ENCODE data around the gene BCO1. TPM values are rescaled to one million over a fixed set of nuclear protein-coding genes. Genes with fewer than 3 reads are reported as not detected.

Gene BCO1
- total and polyA plus RNA-seq, 4 donors = 0.22 to 0.71 (median 0.37) TPM

DNA sequence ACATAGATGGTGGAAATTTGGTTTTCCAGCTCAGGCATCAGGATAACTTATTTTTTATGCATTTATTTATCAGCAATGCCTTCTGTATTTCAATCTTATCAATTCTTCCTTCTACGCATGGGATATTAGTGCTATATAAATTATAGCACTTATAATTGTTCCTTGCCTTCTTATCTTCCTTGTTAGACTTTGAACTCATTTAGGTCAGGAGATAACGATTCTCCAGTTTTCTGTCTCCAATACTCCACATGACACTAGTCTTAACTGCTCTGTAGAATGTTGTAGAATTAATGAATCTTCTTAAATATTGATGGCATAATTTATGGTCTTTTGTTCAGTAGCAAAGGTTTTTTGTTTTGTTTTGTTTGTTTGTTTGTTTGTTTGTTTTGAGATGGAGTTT, 10.7 kb upstream of the BCO1 start:
- Histone ChIP-seq H3K4me3 (ENCODE audit: low read depth, low read length) (no peak overlapping the region), H3K27ac (ENCODE audit: low read depth, low read length) (no peak overlapping the region), H3K4me1 (ENCODE audit: control insufficient read depth, insufficient read depth, low read length) (no peaks in the 10 kb centered on the region), H3K27me3 (ENCODE audit: control insufficient read depth, insufficient read depth, low read length) (no peaks in the 10 kb centered on the region), H3K9me3 (ENCODE audit: control insufficient read depth, insufficient read depth, low read length) (no peaks in the 10 kb centered on the region), H3K36me3 (ENCODE audit: control insufficient read depth, insufficient read depth, low read length) (no peaks in the 10 kb centered on the region)
- no CpG with 5 or more reads among the region's 2 CpGs for WGBS (ENCODE audit: insufficient coverage)
- no peak for DNase-seq (ENCODE audit: low read depth in 4 of 6, low spot score in 6 of 6)

DNA sequence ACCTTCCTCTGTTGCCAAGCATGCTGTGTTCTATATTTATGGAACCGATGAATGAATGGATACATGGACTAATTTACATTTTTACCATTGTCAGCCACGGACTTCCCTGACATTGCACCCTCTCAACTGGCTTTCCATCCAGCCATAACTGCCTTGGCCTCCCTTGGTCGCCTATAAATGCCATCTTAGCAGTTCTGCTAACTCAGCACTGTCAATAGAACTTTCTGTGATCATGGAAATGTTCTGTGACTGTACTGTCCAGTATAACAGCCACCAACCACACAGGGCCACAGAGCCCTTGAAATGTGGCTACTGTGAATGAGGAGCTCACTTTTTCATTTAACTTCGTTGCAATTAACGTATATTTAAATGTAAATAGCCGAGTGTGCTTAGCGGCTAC, 8.7 kb upstream of the BCO1 start:
- no peak overlapping the region for H3K27ac ChIP-seq (ENCODE audit: low read depth, low read length)
- H3K4me1 ChIP-seq (ENCODE audit: control insufficient read depth, insufficient read depth, low read length) = no peaks in the 10 kb centered on the region
- no peaks in the 10 kb centered on the region for H3K9me3 ChIP-seq (ENCODE audit: control insufficient read depth, insufficient read depth, low read length)
- 62% methylated on average over 2 of the region's 7 CpGs for WGBS (ENCODE audit: insufficient coverage)
- H3K36me3 ChIP-seq (ENCODE audit: control insufficient read depth, insufficient read depth, low read length) = no peaks in the 10 kb centered on the region
- no peak for DNase-seq (ENCODE audit: low read depth in 4 of 6, low spot score in 6 of 6)
- H3K4me3 ChIP-seq (ENCODE audit: low read depth, low read length) = no peak overlapping the region
- H3K27me3 ChIP-seq (ENCODE audit: control insufficient read depth, insufficient read depth, low read length) = no peaks in the 10 kb centered on the region

DNA sequence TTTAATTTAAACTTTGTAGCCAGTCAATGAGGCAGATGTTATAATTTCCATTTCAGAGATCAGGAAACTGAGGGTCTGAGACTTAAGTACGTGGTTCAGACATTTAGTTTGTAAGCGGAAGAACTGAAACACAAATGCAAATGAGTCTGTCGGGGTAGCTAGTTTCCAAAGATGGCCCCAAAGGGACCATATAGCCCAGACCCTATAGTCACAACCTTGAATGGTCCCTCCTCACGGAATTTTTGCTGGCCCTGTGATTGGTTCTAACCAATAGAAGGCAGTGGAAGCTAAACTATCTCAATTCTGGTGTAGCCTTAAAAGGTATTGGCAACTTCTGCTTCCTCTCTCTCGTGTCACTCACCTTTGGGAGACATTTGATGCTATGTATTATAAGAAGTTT, 7.5 kb upstream of the BCO1 start:
- no peak overlapping the region for H3K27ac ChIP-seq (ENCODE audit: low read depth, low read length)
- WGBS (ENCODE audit: insufficient coverage) = 100% methylated on average over 1 of the region's 5 CpGs

GRCh38 chr16:81232740-81233367, 5.6 kb upstream of the BCO1 start:
- Histone ChIP-seq H3K27ac (ENCODE audit: low read depth, low read length) (no peak overlapping the region), H3K36me3 (ENCODE audit: control insufficient read depth, insufficient read depth, low read length) (no peaks in the 10 kb centered on the region), H3K4me1 (ENCODE audit: control insufficient read depth, insufficient read depth, low read length) (peaks cover 8% of the 10 kb centered on the region), H3K27me3 (ENCODE audit: control insufficient read depth, insufficient read depth, low read length) (no peaks in the 10 kb centered on the region), H3K4me3 (ENCODE audit: low read depth, low read length) (no peak overlapping the region), H3K9me3 (ENCODE audit: control insufficient read depth, insufficient read depth, low read length) (no peaks in the 10 kb centered on the region)
- 97% methylated on average over 5 of the region's 8 CpGs for WGBS (ENCODE audit: insufficient coverage)
- no peak for DNase-seq (ENCODE audit: low read depth in 4 of 6, low spot score in 6 of 6)

More for the DNA sequence above, 7.5 kb upstream of the BCO1 start:
- no peak for DNase-seq (ENCODE audit: low read depth in 4 of 6, low spot score in 6 of 6)
- Histone ChIP-seq H3K36me3 (ENCODE audit: control insufficient read depth, insufficient read depth, low read length) (no peaks in the 10 kb centered on the region), H3K4me1 (ENCODE audit: control insufficient read depth, insufficient read depth, low read length) (no peaks in the 10 kb centered on the region), H3K4me3 (ENCODE audit: low read depth, low read length) (no peak overlapping the region), H3K9me3 (ENCODE audit: control insufficient read depth, insufficient read depth, low read length) (no peaks in the 10 kb centered on the region), H3K27me3 (ENCODE audit: control insufficient read depth, insufficient read depth, low read length) (no peaks in the 10 kb centered on the region)

DNA sequence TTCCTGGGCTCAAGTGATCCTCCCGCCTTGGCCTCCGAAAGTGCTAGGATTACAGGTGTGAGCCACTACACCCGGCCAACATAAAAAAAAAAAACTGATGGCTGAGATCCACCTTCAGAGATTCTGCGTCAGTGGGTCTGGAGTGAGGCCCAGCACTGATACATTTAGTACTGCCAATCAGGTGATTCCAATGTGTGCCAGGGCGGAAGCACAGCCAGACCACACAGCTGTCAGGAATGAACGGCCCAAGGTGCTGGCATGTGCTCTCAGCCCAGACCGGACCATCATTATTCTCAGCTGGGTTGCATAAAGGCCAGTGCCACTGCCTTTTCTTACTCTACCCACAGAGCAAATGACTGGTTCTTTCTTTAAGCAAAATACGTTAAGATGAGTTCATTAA, 1.2 kb upstream of the BCO1 start:
- Histone ChIP-seq H3K27me3 (ENCODE audit: control insufficient read depth, insufficient read depth, low read length) (no peaks in the 10 kb centered on the region), H3K4me3 (ENCODE audit: low read depth, low read length) (no peak overlapping the region), H3K4me1 (ENCODE audit: control insufficient read depth, insufficient read depth, low read length) (peaks cover 16% of the 10 kb centered on the region), H3K36me3 (ENCODE audit: control insufficient read depth, insufficient read depth, low read length) (no peaks in the 10 kb centered on the region), H3K27ac (ENCODE audit: low read depth, low read length) (no peak overlapping the region), H3K9me3 (ENCODE audit: control insufficient read depth, insufficient read depth, low read length) (no peaks in the 10 kb centered on the region)
- WGBS (ENCODE audit: insufficient coverage) = 56% methylated on average over 8 of the region's 8 CpGs
- DNase-seq (ENCODE audit: low read depth in 4 of 6, low spot score in 6 of 6) = peak in 3 of 6 donors; percentile 12 to 47 (median 44)

DNA sequence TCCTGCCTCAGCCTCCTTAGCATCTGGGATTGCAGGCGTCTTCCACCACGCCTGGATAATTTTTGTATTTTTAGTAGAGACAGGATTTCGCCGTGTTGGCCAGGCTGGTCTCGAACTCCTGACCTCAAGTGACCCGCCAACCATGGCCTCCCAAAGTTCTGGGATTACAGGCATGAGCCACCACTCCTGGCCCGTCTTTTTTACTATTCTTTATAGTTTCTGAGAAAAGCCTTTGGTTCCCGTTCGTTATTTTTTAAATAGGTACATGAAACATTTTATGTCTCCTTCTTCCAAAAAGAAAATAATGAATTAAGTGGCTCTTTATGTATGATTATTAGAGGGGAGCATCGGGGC, 570 bp upstream of the BCO1 start:
- peaks cover 16% of the 10 kb centered on the region for H3K4me1 ChIP-seq (ENCODE audit: control insufficient read depth, insufficient read depth, low read length)
- no peak overlapping the region for H3K27ac ChIP-seq (ENCODE audit: low read depth, low read length)
- no peaks in the 10 kb centered on the region for H3K36me3 ChIP-seq (ENCODE audit: control insufficient read depth, insufficient read depth, low read length)
- no peaks in the 10 kb centered on the region for H3K27me3 ChIP-seq (ENCODE audit: control insufficient read depth, insufficient read depth, low read length)
- DNase-seq (ENCODE audit: low read depth in 4 of 6, low spot score in 6 of 6) = no peak
- H3K4me3 ChIP-seq (ENCODE audit: low read depth, low read length) = no peak overlapping the region
- no peaks in the 10 kb centered on the region for H3K9me3 ChIP-seq (ENCODE audit: control insufficient read depth, insufficient read depth, low read length)
- WGBS (ENCODE audit: insufficient coverage) = 60% methylated on average over 2 of the region's 10 CpGs

DNA sequence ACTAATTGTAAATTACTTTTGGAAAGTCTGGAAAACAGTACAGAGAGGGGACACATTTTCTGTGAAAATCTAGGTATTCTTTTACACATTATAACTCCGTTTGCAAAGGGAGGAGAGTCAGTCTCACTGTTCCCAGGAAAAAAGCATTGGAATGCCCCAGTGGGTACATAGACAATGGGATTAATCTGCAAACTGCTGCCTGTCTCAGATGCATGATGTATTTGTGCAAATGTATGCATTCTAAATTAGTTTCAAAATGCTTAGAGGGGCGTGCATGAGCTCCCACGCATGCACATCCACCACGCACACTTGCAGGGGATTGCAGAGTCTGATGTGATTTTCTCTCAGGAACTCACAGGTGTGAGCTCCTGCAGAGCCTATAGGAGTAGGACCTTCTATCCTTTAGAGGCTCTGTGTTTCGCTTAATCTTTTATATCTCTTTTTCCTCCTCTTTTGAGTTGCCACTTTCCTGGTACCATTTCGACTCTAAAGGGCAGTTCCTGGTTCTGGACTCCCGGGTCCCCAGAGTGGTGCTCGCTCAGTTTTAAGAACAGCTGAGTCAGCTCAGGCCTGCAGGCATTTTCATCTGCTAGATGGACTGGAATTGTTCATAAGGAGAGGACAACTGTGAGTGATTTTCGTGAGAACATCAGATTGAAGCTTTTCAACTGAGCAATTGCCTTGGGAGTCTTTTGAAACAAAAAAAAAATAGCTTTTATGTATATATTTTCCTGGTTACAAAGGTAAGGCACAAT, 1.1 kb downstream of the BCO1 start:
- 86% methylated on average over 5 of the region's 9 CpGs for WGBS (ENCODE audit: insufficient coverage)
- Histone ChIP-seq H3K9me3 (ENCODE audit: control insufficient read depth, insufficient read depth, low read length) (no peaks in the 10 kb centered on the region), H3K4me1 (ENCODE audit: control insufficient read depth, insufficient read depth, low read length) (peaks cover 16% of the 10 kb centered on the region), H3K36me3 (ENCODE audit: control insufficient read depth, insufficient read depth, low read length) (no peaks in the 10 kb centered on the region), H3K4me3 (ENCODE audit: low read depth, low read length) (no peak overlapping the region), H3K27ac (ENCODE audit: low read depth, low read length) (no peak overlapping the region), H3K27me3 (ENCODE audit: control insufficient read depth, insufficient read depth, low read length) (no peaks in the 10 kb centered on the region)
- DNase-seq (ENCODE audit: low read depth in 4 of 6, low spot score in 6 of 6) = no peak

DNA sequence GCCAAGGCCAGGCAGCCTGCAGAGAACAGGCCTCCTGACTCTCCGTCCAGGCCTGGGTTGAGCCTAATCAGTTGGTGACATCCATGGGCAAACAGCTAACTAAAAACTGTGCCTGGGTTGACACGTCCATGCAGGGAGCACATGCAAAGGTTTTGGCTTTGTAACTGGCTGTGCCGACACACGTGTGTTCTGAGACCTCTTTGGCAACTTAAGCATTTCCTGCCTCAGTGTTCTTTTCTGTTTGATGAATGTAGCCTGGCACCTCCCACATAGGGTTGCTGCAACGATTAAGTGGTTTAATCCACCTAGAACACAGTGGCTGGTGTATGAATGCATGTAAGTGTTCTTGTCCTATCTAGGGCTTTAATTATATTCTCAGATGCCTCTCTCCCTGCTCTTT, 3.2 kb downstream of the BCO1 start:
- Histone ChIP-seq H3K4me3 (ENCODE audit: low read depth, low read length) (no peak overlapping the region), H3K27me3 (ENCODE audit: control insufficient read depth, insufficient read depth, low read length) (no peaks in the 10 kb centered on the region), H3K4me1 (ENCODE audit: control insufficient read depth, insufficient read depth, low read length) (peaks cover 16% of the 10 kb centered on the region), H3K27ac (ENCODE audit: low read depth, low read length) (no peak overlapping the region), H3K9me3 (ENCODE audit: control insufficient read depth, insufficient read depth, low read length) (no peaks in the 10 kb centered on the region), H3K36me3 (ENCODE audit: control insufficient read depth, insufficient read depth, low read length) (no peaks in the 10 kb centered on the region)
- 79% methylated on average over 3 of the region's 5 CpGs for WGBS (ENCODE audit: insufficient coverage)
- DNase-seq (ENCODE audit: low read depth in 4 of 6, low spot score in 6 of 6) = no peak

DNA sequence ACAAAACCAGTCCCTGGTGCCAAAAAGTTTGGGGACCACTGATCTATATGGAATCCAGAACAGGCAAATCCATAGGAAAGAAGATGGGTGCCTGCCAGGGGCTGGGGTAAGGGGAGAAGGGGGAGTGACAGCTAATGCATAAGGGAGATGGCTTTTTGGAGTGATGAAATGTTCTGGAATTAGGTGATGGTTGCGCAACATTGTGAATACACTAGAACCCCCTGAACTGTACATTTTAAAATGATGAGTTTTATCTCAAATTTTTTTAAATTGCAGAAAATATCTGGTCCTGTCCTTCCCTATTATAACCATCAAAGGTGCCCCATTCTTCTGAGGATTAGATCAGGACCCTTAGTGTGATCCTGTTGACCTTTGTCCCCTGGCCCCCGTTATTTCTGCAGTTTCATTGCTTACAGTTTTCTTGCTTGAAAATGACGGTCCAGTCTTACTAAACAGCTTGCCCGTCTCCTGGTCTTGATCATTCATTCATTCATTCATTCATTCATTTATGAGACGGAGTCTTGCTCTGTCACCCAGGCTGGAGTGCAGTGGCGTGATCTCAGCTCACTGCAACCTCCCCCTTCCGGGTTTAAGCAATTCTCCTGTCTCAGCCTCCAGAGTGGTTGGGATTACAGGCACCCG, 4.6 kb downstream of the BCO1 start:
- no peak for DNase-seq (ENCODE audit: low read depth in 4 of 6, low spot score in 6 of 6)
- Histone ChIP-seq H3K9me3 (ENCODE audit: control insufficient read depth, insufficient read depth, low read length) (no peaks in the 10 kb centered on the region), H3K27me3 (ENCODE audit: control insufficient read depth, insufficient read depth, low read length) (no peaks in the 10 kb centered on the region), H3K36me3 (ENCODE audit: control insufficient read depth, insufficient read depth, low read length) (no peaks in the 10 kb centered on the region), H3K4me3 (ENCODE audit: low read depth, low read length) (no peak overlapping the region), H3K4me1 (ENCODE audit: control insufficient read depth, insufficient read depth, low read length) (peaks cover 6% of the 10 kb centered on the region), H3K27ac (ENCODE audit: low read depth, low read length) (no peak overlapping the region)
- 86% methylated on average over 5 of the region's 8 CpGs for WGBS (ENCODE audit: insufficient coverage)

DNA sequence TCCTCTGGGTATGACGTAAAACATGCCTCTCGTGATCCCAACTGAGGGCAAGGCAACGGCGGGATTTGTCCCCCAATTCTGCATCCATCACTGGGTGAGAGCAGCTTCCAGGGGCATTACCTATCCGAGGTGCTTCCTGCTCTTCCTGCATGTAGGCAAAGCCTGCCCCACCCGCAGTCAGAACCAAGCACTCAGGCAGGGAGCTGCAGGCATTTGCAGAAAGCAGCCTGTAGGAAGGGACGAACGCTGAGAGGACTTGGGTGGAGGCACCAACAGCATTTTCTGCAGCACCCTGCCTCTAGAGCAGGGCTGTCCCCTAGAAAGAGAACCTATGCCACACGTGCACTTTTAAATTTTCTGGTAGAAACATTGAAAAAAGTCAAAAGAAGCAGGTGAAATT, 5.5 kb downstream of the BCO1 start:
- Histone ChIP-seq H3K27me3 (ENCODE audit: control insufficient read depth, insufficient read depth, low read length) (no peaks in the 10 kb centered on the region), H3K4me3 (ENCODE audit: low read depth, low read length) (no peak overlapping the region), H3K36me3 (ENCODE audit: control insufficient read depth, insufficient read depth, low read length) (no peaks in the 10 kb centered on the region), H3K9me3 (ENCODE audit: control insufficient read depth, insufficient read depth, low read length) (no peaks in the 10 kb centered on the region), H3K4me1 (ENCODE audit: control insufficient read depth, insufficient read depth, low read length) (peaks cover 2% of the 10 kb centered on the region), H3K27ac (ENCODE audit: low read depth, low read length) (no peak overlapping the region)
- WGBS (ENCODE audit: insufficient coverage) = 63% methylated on average over 8 of the region's 9 CpGs
- DNase-seq (ENCODE audit: low read depth in 4 of 6, low spot score in 6 of 6) = no peak
